Measurements from ENCODE around the gene IRF1. TPM values are rescaled to one million over a fixed set of nuclear protein-coding genes. Genes with fewer than 3 reads are reported as not detected.

IRF1 gene
- total and polyA plus RNA-seq, 2 of the 8 experiments (the other 6 are each of a cell fraction or from before 2014, with no cell fraction given) = 4.0 to 8.5 TPM

- Histone ChIP-seq H3K4me1 (replicated peaks in 1 of 4; ENCODE audit: control insufficient read depth in 3 of 4, insufficient read depth in 4 of 4, low read length in 3 of 4) (peaks cover 0 to 7% (median 0%) of the 10 kb centered on the region in 4 experiments; a peak in 1 of 7 replicates), H2AFZ (ENCODE audit: low read length) (no peak overlapping the region), H3K23ac (ENCODE audit: insufficient read length) (no peak overlapping the region), H3K9ac (replicated peaks in 1 of 4; ENCODE audit: extremely low read depth in 1 of 4, low read depth in 3 of 4, low read length in 3 of 4) (no peak overlapping the region), H2BK120ac (replicated peaks; ENCODE audit: low read depth, low read length) (no peak overlapping the region), H2BK20ac (ENCODE audit: low read length) (no peak overlapping the region), H3K4ac (replicated peaks; ENCODE audit: insufficient read length, low read depth, low read length) (no peak overlapping the region), H3K18ac (ENCODE audit: extremely low read depth, low read length) (no peak overlapping the region), H4K91ac (replicated peaks; ENCODE audit: insufficient read length, low read length) (no peak overlapping the region), H3K27ac (ENCODE audit: low read depth, low read length) (no peak overlapping the region), H3K27me3 (replicated peaks in 1 of 4; ENCODE audit: control insufficient read depth in 3 of 4, extremely low read depth in 1 of 4, insufficient read depth in 3 of 4, low read length in 3 of 4) (no peaks in the 10 kb centered on the region), H2AK5ac (ENCODE audit: low read depth, low read length) (no peak overlapping the region), H3K79me1 (ENCODE audit: low read depth, low read length) (no peaks in the 10 kb centered on the region), H3K9me3 (ENCODE audit: insufficient read depth in 2 of 2, low read depth in 1 of 2, low read length in 1 of 2) (no peaks in the 10 kb centered on the region), H3K14ac (ENCODE audit: insufficient read length) (no peak overlapping the region), H4K5ac (ENCODE audit: insufficient read length, low read depth, low read length) (no peak overlapping the region), H3K4me2 (ENCODE audit: insufficient read depth in 1 of 2, low read depth in 2 of 2, low read length in 2 of 2) (no peak overlapping the region), H2BK12ac (ENCODE audit: low read depth, low read length) (no peak overlapping the region), H4K20me1 (replicated peaks in 1 of 2; ENCODE audit: control insufficient read depth in 1 of 2, insufficient read depth in 2 of 2, low read length in 2 of 2) (no peaks in the 10 kb centered on the region), H3K79me2 (ENCODE audit: control insufficient read depth in 1 of 2, insufficient read depth in 2 of 2, low read length in 2 of 2) (no peaks in the 10 kb centered on the region), H3K56ac (replicated peaks; ENCODE audit: insufficient read length, low read depth, low read length) (no peak overlapping the region), H2BK15ac (ENCODE audit: low read length) (no peak overlapping the region), H4K8ac (ENCODE audit: extremely low read depth, insufficient read depth, low read length) (no peak overlapping the region), H3K23me2 (ENCODE audit: low read depth, low read length) (no peaks in the 10 kb centered on the region), H2BK5ac (ENCODE audit: low read depth, low read length) (no peak overlapping the region), H3K36me3 (ENCODE audit: control insufficient read depth in 2 of 4, insufficient read depth in 4 of 4, low read length in 3 of 4) (peaks cover under 1 to 7% (median 4%) of the 10 kb centered on the region in 4 experiments; a peak in 4 of 8 replicates), H3K4me3 (ENCODE audit: extremely low read depth in 1 of 4, insufficient read depth in 2 of 4, low read depth in 3 of 4, low read length in 4 of 4) (no peak overlapping the region)
- 94% methylated on average over 3 of the region's 3 CpGs; no CpG with 5 or more reads in 1 of the 2 experiments for WGBS, 2 experiments (ENCODE audit: extremely low coverage in 1 of 2, insufficient coverage in 1 of 2, insufficient read length in 1 of 2, insufficient replicate concordance in 2 of 2, low coverage in 1 of 2, low lambda C conversion rate in 2 of 2, missing lambda C conversion rate in 1 of 2)
- ChIA-PET POLR2A (ENCODE audit: partially characterized antibody) (interaction anchor here (1.1 to 4.6 kb wide), 5 partner anchors 10 to 41 kb away, joined by 3 to 42 read pairs (median 6); partner anchors contain the start of gene IRF1), CTCF (ENCODE audit: partially characterized antibody) (interaction anchor here (0.8 to 9.6 kb wide), 18 partner anchors 9 to 416 kb away, joined by 3 to 77 read pairs (median 6); partner anchors contain the start of gene IRF1)
- TF ChIP-seq TBP (IDR thresholded peaks at IDR 0.05; ENCODE audit: low read depth, low read length) (no peak), TEAD4 (IDR thresholded peaks at IDR 0.05; ENCODE audit: low read depth, low read length) (no peak), SIX5 (IDR thresholded peaks at IDR 0.05; ENCODE audit: low read depth, low read length) (no peak), GABPA (IDR thresholded peaks at IDR 0.05; ENCODE audit: borderline replicate concordance, insufficient read depth, low read length) (no peak), NANOG (IDR thresholded peaks at IDR 0.05; ENCODE audit: insufficient read depth, low read depth, low read length, poor library complexity, severe bottlenecking) (no peak), CTCF (IDR thresholded peaks at IDR 0.05; ENCODE audit: control extremely low read depth in 1 of 3, insufficient read depth in 1 of 3, low read depth in 1 of 3, low read length in 3 of 3) (no peak), NRF1 (IDR thresholded peaks at IDR 0.05; ENCODE audit: low read depth, low read length) (no peak), ASH2L (IDR thresholded peaks at IDR 0.05; ENCODE audit: low read length) (no peak)
- no peak for DNase-seq (ENCODE audit: low read depth in 1 of 2, low spot score in 2 of 2)
- no peak for FAIRE-seq
Observed at GRCh38 chr5:132479111-132479951, 11.2 kb downstream of the IRF1 start.

Data from H1 (cell line).